K562 (cell line): ENCODE measurements around the gene TLE4.

ENCODE experiments used
- BMI1 ChIP-seq: fragments of 150-350 bp; IDR thresholded peaks from 2 replicates; pipeline ENCODE4 v1.6.1; 2014; ENCODE audit warnings: low read length
- BRCA1 ChIP-seq, 2 experiments: fragments of 450-650 bp in 1 of 2; sonication (generic) in 1 of 2; formaldehyde crosslinking in 1 of 2; IDR thresholded peaks; 2 replicates each; pipeline versions ENCODE4 v1.5.0 to v1.6.1; 2017 to 2020; ENCODE audit warnings: mild to moderate bottlenecking in 1 of 2, missing genetic modification reagents in 1 of 2
- ERF ChIP-seq: fragments of 450-650 bp; formaldehyde crosslinking; IDR thresholded peaks from 2 replicates; pipeline ENCODE4 v1.4.0; 2020; ENCODE audit warnings: mild to moderate bottlenecking, mixed read lengths
- HMG20A ChIP-seq: fragments of 450-650 bp; formaldehyde crosslinking; conservative IDR thresholded peaks from 2 replicates; pipeline ENCODE4 v1.4.0; 2020; ENCODE audit warnings: mild to moderate bottlenecking, mixed read lengths
- NBN ChIP-seq: fragments of 450-650 bp; IDR thresholded peaks from 2 replicates; pipeline ENCODE4 v1.6.1; 2016; ENCODE audit warnings: low read depth, mild to moderate bottlenecking
- SP1 ChIP-seq: sonication (generic); formaldehyde crosslinking; IDR thresholded peaks from 2 replicates; pipeline ENCODE4 v1.8.1; 2022; ENCODE audit warnings: mild to moderate bottlenecking, missing genetic modification reagents
- ZBTB7A ChIP-seq: IDR thresholded peaks from 2 replicates; pipeline ENCODE4 v1.6.1; 2011; ENCODE audit warnings: low read depth, mild to moderate bottlenecking, low read length, moderate library complexity, borderline replicate concordance; ENCODE audit not compliant: control insufficient read depth
- ZNF3 ChIP-seq: fragments of 250-450 bp; sonication (Bioruptor Pico); IDR thresholded peaks from 2 replicates; pipeline ENCODE4 v1.5.0; 2021; ENCODE audit warnings: mild to moderate bottlenecking, moderate library complexity
- TF ChIP-seq, protein P1 (sequence below), 3 experiments: IDR thresholded peaks in 2 of 3; conservative IDR thresholded peaks in 1 of 3; 2 replicates each; pipeline ENCODE4 v1.5.1; 2011 to 2012; ENCODE audit warnings: low read length in 3 of 3, mild to moderate bottlenecking in 3 of 3, control low read depth in 2 of 3, improper control_type of control experiment in 1 of 3, inconsistent platforms in 1 of 3, low read depth in 1 of 3, mixed read lengths in 1 of 3, moderate library complexity in 1 of 3; ENCODE audit not compliant: insufficient read depth in 2 of 3
- TF ChIP-seq, protein P2 (sequence below): fragments of 250-450 bp; sonication (Bioruptor Pico); IDR thresholded peaks from 2 replicates; pipeline ENCODE4 v1.4.0; 2020
- TF ChIP-seq, protein P3 (sequence below): sonication (generic); formaldehyde crosslinking; IDR thresholded peaks from 2 replicates; pipeline ENCODE4 v1.8.0; 2022; ENCODE audit warnings: mild to moderate bottlenecking, missing genetic modification reagents
- TF ChIP-seq, protein P4 (sequence below), 2 experiments: fragments of 450-650 bp in 1 of 2; sonication (generic) in 1 of 2; formaldehyde crosslinking; conservative IDR thresholded peaks; 2 replicates each; pipeline versions ENCODE4 v1.4.0 to v1.8.1; 2020 to 2022; ENCODE audit warnings: mild to moderate bottlenecking in 1 of 2, missing genetic modification reagents in 1 of 2

DNA sequence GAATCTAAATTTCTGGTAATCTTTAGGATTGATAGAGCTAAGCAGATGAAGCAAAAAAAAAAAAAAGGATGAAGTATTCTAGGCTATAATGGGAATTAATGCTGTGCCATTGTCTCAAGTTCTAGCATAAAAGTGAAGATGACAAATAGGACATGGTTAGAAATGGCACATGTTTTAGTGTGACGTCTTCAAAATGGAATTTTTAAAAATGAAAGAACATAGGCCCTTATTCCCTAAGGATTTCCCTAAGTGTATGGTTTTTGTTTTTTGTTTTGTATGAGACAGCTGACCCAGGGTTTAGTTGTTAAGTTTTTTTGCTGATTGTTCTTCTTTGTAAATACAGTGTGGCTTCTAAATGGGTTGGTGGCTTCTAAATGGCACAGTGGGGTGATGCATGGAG, 7.1 kb downstream of the TLE4 start:
- TF ChIP-seq, protein P1, sequence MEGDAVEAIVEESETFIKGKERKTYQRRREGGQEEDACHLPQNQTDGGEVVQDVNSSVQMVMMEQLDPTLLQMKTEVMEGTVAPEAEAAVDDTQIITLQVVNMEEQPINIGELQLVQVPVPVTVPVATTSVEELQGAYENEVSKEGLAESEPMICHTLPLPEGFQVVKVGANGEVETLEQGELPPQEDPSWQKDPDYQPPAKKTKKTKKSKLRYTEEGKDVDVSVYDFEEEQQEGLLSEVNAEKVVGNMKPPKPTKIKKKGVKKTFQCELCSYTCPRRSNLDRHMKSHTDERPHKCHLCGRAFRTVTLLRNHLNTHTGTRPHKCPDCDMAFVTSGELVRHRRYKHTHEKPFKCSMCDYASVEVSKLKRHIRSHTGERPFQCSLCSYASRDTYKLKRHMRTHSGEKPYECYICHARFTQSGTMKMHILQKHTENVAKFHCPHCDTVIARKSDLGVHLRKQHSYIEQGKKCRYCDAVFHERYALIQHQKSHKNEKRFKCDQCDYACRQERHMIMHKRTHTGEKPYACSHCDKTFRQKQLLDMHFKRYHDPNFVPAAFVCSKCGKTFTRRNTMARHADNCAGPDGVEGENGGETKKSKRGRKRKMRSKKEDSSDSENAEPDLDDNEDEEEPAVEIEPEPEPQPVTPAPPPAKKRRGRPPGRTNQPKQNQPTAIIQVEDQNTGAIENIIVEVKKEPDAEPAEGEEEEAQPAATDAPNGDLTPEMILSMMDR (IDR thresholded peaks at IDR 0.05 in 2 of 3, conservative IDR thresholded peaks at IDR 0.05 in 1 of 3; ENCODE audit: insufficient read depth in 2 of 3, low read depth in 1 of 3, low read length in 3 of 3): no peak
- TF ChIP-seq, protein P2, sequence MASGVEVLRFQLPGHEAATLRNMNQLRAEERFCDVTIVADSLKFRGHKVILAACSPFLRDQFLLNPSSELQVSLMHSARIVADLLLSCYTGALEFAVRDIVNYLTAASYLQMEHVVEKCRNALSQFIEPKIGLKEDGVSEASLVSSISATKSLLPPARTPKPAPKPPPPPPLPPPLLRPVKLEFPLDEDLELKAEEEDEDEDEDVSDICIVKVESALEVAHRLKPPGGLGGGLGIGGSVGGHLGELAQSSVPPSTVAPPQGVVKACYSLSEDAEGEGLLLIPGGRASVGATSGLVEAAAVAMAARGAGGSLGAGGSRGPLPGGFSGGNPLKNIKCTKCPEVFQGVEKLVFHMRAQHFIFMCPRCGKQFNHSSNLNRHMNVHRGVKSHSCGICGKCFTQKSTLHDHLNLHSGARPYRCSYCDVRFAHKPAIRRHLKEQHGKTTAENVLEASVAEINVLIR (CRISPR knock-in tag): no peak
- TF ChIP-seq, protein P3, sequence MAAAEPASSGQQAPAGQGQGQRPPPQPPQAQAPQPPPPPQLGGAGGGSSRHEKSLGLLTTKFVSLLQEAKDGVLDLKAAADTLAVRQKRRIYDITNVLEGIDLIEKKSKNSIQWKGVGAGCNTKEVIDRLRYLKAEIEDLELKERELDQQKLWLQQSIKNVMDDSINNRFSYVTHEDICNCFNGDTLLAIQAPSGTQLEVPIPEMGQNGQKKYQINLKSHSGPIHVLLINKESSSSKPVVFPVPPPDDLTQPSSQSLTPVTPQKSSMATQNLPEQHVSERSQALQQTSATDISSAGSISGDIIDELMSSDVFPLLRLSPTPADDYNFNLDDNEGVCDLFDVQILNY: no peak
- no peak for TF ChIP-seq ZNF3 (CRISPR knock-in tag)
- TF ChIP-seq BMI1: no peak
- no peak for TF ChIP-seq NBN
- no peak for TF ChIP-seq ERF (CRISPR knock-in tag)
- no peak for TF ChIP-seq HMG20A
- no peak for TF ChIP-seq SP1 (CRISPR knock-in tag)
- TF ChIP-seq, protein P4, sequence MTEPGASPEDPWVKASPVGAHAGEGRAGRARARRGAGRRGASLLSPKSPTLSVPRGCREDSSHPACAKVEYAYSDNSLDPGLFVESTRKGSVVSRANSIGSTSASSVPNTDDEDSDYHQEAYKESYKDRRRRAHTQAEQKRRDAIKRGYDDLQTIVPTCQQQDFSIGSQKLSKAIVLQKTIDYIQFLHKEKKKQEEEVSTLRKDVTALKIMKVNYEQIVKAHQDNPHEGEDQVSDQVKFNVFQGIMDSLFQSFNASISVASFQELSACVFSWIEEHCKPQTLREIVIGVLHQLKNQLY (CRISPR knock-in tag; conservative IDR thresholded peaks at IDR 0.05): no peak
- no peak for TF ChIP-seq BRCA1 (IDR thresholded peaks at IDR 0.05)
- no peak for TF ChIP-seq BRCA1 (CRISPR knock-in tag; IDR thresholded peaks at IDR 0.05)
- TF ChIP-seq ZBTB7A: no peak
